K562 treated with DMSO at 1 percent for 12 hours (cell line): ENCODE results near the gene CATSPERZ. TPM values are rescaled to one million over a fixed set of nuclear protein-coding genes. Genes with fewer than 3 reads are reported as not detected.

Source experiments
- total RNA-seq: library from RNA; unstranded; fragments of 300-600 nt; gene quantifications from 2 replicates; pipeline ENCODE4 v1.2.3, GENCODE V29; 2022; ENCODE audit not compliant: insufficient read depth

The CATSPERZ gene, protein sequence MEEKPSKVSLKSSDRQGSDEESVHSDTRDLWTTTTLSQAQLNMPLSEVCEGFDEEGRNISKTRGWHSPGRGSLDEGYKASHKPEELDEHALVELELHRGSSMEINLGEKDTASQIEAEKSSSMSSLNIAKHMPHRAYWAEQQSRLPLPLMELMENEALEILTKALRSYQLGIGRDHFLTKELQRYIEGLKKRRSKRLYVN
- 1.8 and 2.0 TPM in 2 replicates for total RNA-seq

DNA sequence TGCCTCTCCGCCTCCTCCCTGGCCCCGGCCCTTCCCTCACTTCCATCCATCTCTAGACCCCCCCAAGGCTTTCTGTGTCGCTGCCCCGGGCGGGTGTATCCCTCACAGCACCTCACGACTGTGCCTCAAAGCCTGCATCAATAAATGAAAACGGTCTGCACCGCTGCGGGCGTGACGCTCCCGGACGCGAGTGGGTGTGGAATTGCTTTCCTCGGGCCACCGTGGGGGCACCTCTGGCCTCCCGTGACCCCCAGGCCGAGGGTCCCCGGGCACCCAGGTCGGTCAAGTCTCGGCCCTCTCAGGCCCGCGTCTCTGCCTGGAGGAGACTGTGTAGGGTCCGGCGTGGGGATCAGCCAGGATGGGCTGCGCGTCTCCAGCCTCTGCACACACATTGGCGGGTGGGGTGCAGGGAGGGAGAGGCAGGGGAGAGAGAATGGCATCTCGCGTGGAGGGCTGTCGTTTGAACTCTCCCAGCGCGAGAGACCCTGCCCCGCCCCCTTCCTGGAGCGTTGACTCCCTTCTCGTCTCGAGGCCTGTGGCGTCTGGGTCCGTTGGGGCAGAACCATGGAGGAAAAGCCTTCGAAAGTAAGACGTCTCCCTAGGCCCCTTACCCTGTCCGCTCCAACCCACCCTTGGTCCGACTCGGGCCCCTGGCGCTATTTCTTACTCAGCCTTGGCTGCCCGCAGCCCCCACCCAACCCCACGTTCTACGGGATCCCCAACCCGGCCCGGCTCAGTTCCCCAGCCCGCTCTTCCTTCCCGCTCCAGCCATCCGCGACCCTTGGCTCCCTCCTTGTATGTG lies at the start of gene CATSPERZ:
Gene CATSPERZ (plus strand): TSS at position 512 of the 802 bp plus-strand sequence. CDS start 53 bp downstream, at position 565.

GRCh38 chr11:64251016-64251752 lies 49.0 kb upstream of the CATSPERZ start, which contains the start of gene PLCB3:
Gene PLCB3 (plus strand): TSS chr11:64251530. CDS start chr11:64251650, 120 bp downstream.

GRCh38 chr11:64284048-64284961 lies 15.9 kb upstream of the CATSPERZ start, which contains the start of gene BAD:
Gene BAD (minus strand): TSS chr11:64284665. CDS start chr11:64284368, 297 bp downstream.

GRCh38 chr11:64284962-64285884 lies 14.9 kb upstream of the CATSPERZ start, which contains the start of gene GPR137:
Gene GPR137 (plus strand): TSS chr11:64285848. CDS start chr11:64286525, 677 bp downstream.

GRCh38 chr11:64291262-64291751 lies 8.9 kb upstream of the CATSPERZ start, which contains the start of gene KCNK4:
Gene KCNK4 (plus strand): TSS chr11:64291302. CDS start chr11:64293019, 1,717 bp downstream.

DNA sequence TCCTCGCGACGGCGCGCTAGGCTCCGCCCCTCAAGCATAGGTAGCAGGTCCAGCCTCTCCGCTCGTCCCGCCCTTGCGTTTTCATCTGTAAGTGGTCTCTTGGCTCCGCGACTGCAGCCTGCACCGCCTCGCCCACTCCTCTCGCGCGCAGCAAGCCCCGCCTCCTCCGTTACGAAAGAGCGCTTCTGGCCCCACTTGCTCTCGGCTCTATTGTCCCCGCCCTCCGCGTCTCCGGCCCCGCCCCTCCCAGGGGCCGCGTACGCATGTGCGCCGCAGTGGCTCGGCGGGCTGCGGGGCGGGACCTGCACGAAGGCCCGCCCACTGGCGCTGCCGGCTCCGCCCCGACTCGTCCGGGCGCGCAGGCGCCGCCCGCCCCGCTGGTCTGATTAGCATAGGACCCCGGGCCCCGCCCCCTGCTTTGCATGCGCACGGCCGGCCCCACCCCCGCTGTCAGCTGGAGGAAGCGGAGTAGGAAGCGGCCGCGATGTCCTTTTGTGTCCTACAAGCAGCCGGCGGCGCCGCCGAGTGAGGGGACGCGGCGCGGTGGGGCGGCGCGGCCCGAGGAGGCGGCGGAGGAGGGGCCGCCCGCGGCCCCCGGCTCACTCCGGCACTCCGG lies 5.0 kb downstream of the CATSPERZ start, which contains the start of gene ESRRA:
Gene ESRRA (plus strand): TSS at position 450 of the 616 bp plus-strand sequence. CDS start 1,656 bp downstream, outside the sequence.

DNA sequence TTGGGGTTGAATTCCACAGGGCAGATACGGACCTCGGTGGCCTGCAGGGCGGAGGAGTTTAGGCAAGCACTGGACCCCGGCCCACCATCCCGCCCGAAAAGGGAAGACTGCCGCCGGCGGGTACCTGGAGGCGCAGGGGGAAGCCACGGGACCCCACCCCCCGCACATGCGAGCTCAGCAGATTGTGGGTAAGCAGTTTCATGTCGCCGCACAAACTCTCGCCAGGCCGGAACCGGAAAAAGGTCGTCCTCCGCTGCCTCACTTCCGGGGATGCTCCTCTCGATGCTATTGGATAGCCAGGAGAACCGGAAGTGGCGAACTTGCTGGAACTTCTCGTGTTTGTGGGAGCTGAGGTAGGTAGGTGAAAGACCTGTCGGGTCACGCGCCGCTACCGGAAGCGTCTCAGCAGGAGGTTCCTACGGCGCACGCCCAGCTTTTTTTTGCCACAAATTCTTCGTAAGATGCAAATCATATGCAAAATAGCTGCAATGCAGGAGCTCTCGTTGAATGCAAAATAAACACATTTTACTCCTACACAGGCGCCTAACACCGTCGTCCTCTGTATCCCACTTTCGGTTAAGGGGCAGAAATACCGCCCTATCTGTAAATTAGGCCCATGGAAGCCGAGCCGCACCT lies 17.3 kb downstream of the CATSPERZ start, which contains the start of gene TRMT112:
Gene TRMT112 (minus strand): TSS at position 235 of the 636 bp plus-strand sequence. CDS start 33 bp downstream, at position 202.

GRCh38 chr11:64317961-64318765 lies 18.0 kb downstream of the CATSPERZ start, which contains the start of gene PRDX5:
Gene PRDX5 (plus strand): TSS chr11:64318121. CDS start chr11:64318216, 95 bp downstream.

DNA sequence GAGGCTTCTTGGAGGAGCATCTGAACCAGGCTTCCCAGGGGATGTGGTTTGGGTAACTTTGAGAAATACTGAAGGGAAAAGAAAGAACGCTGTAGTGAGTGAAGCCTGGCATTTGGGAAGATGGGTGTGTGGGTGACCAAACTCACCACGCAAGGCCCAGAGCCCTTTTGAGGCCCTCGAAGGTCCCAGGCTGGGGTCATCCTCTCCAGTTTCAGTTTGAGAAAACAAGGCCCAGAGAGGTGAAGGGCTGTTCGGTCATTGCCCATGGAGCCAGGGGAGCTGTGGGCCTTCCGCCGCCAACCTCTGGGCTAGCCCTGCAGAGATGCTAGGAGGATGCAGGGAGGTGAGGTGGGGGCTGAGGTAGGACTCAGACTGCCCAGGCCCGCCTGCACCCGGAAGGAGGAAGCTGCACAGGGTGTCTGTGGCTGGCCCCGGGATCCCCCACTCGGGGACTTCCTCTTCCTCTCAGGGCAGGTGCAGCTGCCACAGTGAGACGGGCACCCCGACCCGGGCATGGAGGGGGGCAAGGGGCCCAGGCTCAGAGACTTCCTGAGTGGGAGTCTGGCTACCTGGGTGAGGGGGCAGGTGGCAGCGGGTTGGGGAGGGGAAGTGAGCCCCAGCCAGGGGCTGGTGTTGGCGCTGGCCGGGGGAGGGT lies 39.7 kb downstream of the CATSPERZ start, which contains the start of gene CCDC88B:
Gene CCDC88B (plus strand): TSS at position 451 of the 655 bp plus-strand sequence. CDS start 63 bp downstream, at position 514.

Other genes starting within 250 kb of the CATSPERZ start
- 69.0 and 104 TPM in 2 replicates for gene MACROD1, start 134.2 kb upstream of the CATSPERZ start, total RNA-seq
- gene STIP1, start 114.2 kb upstream of the CATSPERZ start, total RNA-seq, result 202 and 282 TPM in 2 replicates
- 98.9 and 99.4 TPM in 2 replicates for gene FERMT3, start 93.6 kb upstream of the CATSPERZ start, total RNA-seq
- gene TRPT1, start 74.2 kb upstream of the CATSPERZ start, total RNA-seq, result 41.7 and 48.9 TPM in 2 replicates
- 79.4 and 98.5 TPM in 2 replicates for gene NUDT22, start 74.1 kb upstream of the CATSPERZ start, total RNA-seq
- 71.7 and 73.1 TPM in 2 replicates for gene DNAJC4, start 69.8 kb upstream of the CATSPERZ start, total RNA-seq
- 103 and 104 TPM in 2 replicates for gene VEGFB, start 65.8 kb upstream of the CATSPERZ start, total RNA-seq
- gene FKBP2, start 59.3 kb upstream of the CATSPERZ start, total RNA-seq, result 113 and 130 TPM in 2 replicates
- 105 and 156 TPM in 2 replicates for gene PPP1R14B, start 53.4 kb upstream of the CATSPERZ start, total RNA-seq
- gene PLCB3, start 48.8 kb upstream of the CATSPERZ start, total RNA-seq, result 14.8 and 31.1 TPM in 2 replicates
- 83.9 and 138 TPM in 2 replicates for gene BAD, start 15.7 kb upstream of the CATSPERZ start, total RNA-seq
- 49.0 and 56.6 TPM in 2 replicates for gene GPR137, start 14.5 kb upstream of the CATSPERZ start, total RNA-seq
- gene KCNK4, start 9.1 kb upstream of the CATSPERZ start, total RNA-seq, result not detected in 2 replicates
- 72.4 and 81.7 TPM in 2 replicates for gene ESRRA, start 5.2 kb downstream of the CATSPERZ start, total RNA-seq
- 306 and 450 TPM in 2 replicates for gene TRMT112, start 17.2 kb downstream of the CATSPERZ start, total RNA-seq
- 404 and 652 TPM in 2 replicates for gene PRDX5, start 17.8 kb downstream of the CATSPERZ start, total RNA-seq
- 12.0 and 20.3 TPM in 2 replicates for gene CCDC88B, start 39.8 kb downstream of the CATSPERZ start, total RNA-seq
- 24.0 and 26.5 TPM in 2 replicates for gene RPS6KA4, start 58.8 kb downstream of the CATSPERZ start, total RNA-seq